Tibial nerve (tissue), 3 donors: ENCODE measurements around the gene PSMG2.

ENCODE experiments used
- EP300 ChIP-seq, 2 donors: sonication (generic); formaldehyde crosslinking; IDR thresholded peaks; one replicate each; pipeline ENCODE4 v1.6.1; 2017; ENCODE audit warnings: antibody characterized with exemption in 2 of 2, mild to moderate bottlenecking in 1 of 2
- POLR2A ChIP-seq, 2 donors: fragments of 450-650 bp; IDR thresholded peaks; one replicate each; pipeline ENCODE4 v1.6.1; 2017; ENCODE audit warnings: antibody characterized with exemption in 2 of 2, mild to moderate bottlenecking in 2 of 2, moderate library complexity in 2 of 2

GRCh38 chr18:12692206-12692605 lies 10.6 kb upstream of the PSMG2 start:
- TF ChIP-seq EP300 (IDR thresholded peaks at IDR 0.05) (no peak), POLR2A (IDR thresholded peaks at IDR 0.05) (no peak)
